Astrocyte (in vitro differentiated cells and primary cell): Measurements from ENCODE around the gene ALDH3A2. TPM values are rescaled to one million over a fixed set of nuclear protein-coding genes. Genes with fewer than 3 reads are reported as not detected.

Experiments used
- DNase-seq: peaks from one replicate; pipeline ENCODE4 v3.0.0-alpha.2; 2010; ENCODE audit warnings: low read depth
- FAIRE-seq: peaks from 2 replicates; lab custom pipeline; 2011; peaks lifted over from hg19 to GRCh38; lab: Jason Lieb, UNC
- H2AFZ ChIP-seq: 2 replicates; pipeline ENCODE4 v1.6.0; 2012; ENCODE audit warnings: low read depth, low read length, inconsistent platforms
- H3K27ac ChIP-seq: 2 replicates; pipeline ENCODE4 v1.5.1; 2011; ENCODE audit warnings: low read depth, low read length, inconsistent platforms
- H3K27me3 ChIP-seq: 2 replicates; pipeline ENCODE4 v1.6.0; 2011; ENCODE audit warnings: low read length, inconsistent platforms; ENCODE audit not compliant: insufficient read depth
- H3K36me3 ChIP-seq: 2 replicates; pipeline ENCODE4 v1.5.1; 2011; ENCODE audit warnings: low read length, inconsistent platforms; ENCODE audit not compliant: insufficient read depth
- H3K4me1 ChIP-seq: 2 replicates; pipeline ENCODE4 v1.5.1; 2011; ENCODE audit warnings: low read length, inconsistent platforms; ENCODE audit not compliant: insufficient read depth
- H3K4me2 ChIP-seq: 2 replicates; pipeline ENCODE4 v1.6.0; 2012; ENCODE audit warnings: low read length, inconsistent platforms
- H3K4me3 ChIP-seq: 2 replicates; pipeline ENCODE4 v1.5.1; 2011; ENCODE audit warnings: low read depth, mild to moderate bottlenecking, low read length, inconsistent platforms; ENCODE audit not compliant: insufficient read depth
- H3K79me2 ChIP-seq: 2 replicates; pipeline ENCODE4 v1.6.0; 2012; ENCODE audit warnings: mild to moderate bottlenecking, low read length, inconsistent platforms; ENCODE audit not compliant: insufficient read depth
- H3K9ac ChIP-seq: 2 replicates; pipeline ENCODE4 v1.6.0; 2012; ENCODE audit warnings: mild to moderate bottlenecking, low read length, inconsistent platforms
- H3K9me3 ChIP-seq: 2 replicates; pipeline ENCODE4 v1.5.1; 2012; ENCODE audit warnings: low read depth, mild to moderate bottlenecking, low read length, inconsistent platforms; ENCODE audit not compliant: insufficient read depth
- H4K20me1 ChIP-seq: 2 replicates; pipeline ENCODE4 v1.6.0; 2012; ENCODE audit warnings: low read length, inconsistent platforms; ENCODE audit not compliant: insufficient read depth
- H3K27ac Mint-ChIP-seq: one replicate; pipeline ENCODE4 v1.8.0; 2021; ENCODE audit warnings: mild to moderate bottlenecking, mixed read lengths; ENCODE audit not compliant: unreplicated experiment
- H3K27me3 Mint-ChIP-seq: one replicate; pipeline ENCODE4 v1.8.0; 2021; ENCODE audit warnings: low read depth, mixed read lengths; ENCODE audit not compliant: unreplicated experiment
- H3K36me3 Mint-ChIP-seq: one replicate; pipeline ENCODE4 v1.8.0; 2021; ENCODE audit warnings: low read depth, mixed read lengths; ENCODE audit not compliant: unreplicated experiment
- H3K4me1 Mint-ChIP-seq: one replicate; pipeline ENCODE4 v1.8.0; 2021; ENCODE audit warnings: low read depth, mixed read lengths; ENCODE audit not compliant: unreplicated experiment
- H3K4me3 Mint-ChIP-seq: one replicate; pipeline ENCODE4 v1.8.0; 2021; ENCODE audit warnings: mild to moderate bottlenecking, moderate library complexity, mixed read lengths; ENCODE audit not compliant: unreplicated experiment
- H3K9me3 Mint-ChIP-seq: one replicate; pipeline ENCODE4 v1.8.0; 2021; ENCODE audit warnings: mild to moderate bottlenecking, mixed read lengths; ENCODE audit not compliant: unreplicated experiment
- EZH2 ChIP-seq: IDR thresholded peaks from 2 replicates; pipeline ENCODE4 v1.6.1; 2012; ENCODE audit warnings: mild to moderate bottlenecking, low read length, inconsistent platforms; ENCODE audit not compliant: insufficient read depth
- total RNA-seq: library from RNA; stranded (reverse); gene quantifications from 2 replicates; pipeline ENCODE4 v1.2.1, GENCODE V29; 2021
- TF ChIP-seq, protein P1 (sequence below): IDR thresholded peaks from 2 replicates; pipeline ENCODE4 v1.5.1; 2011; ENCODE audit warnings: low read depth, mild to moderate bottlenecking, inconsistent platforms, low read length, moderate library complexity; ENCODE audit not compliant: insufficient read depth

The ALDH3A2 gene
- total RNA-seq, 1 donor from 2014 or later = 13.8 TPM

DNA sequence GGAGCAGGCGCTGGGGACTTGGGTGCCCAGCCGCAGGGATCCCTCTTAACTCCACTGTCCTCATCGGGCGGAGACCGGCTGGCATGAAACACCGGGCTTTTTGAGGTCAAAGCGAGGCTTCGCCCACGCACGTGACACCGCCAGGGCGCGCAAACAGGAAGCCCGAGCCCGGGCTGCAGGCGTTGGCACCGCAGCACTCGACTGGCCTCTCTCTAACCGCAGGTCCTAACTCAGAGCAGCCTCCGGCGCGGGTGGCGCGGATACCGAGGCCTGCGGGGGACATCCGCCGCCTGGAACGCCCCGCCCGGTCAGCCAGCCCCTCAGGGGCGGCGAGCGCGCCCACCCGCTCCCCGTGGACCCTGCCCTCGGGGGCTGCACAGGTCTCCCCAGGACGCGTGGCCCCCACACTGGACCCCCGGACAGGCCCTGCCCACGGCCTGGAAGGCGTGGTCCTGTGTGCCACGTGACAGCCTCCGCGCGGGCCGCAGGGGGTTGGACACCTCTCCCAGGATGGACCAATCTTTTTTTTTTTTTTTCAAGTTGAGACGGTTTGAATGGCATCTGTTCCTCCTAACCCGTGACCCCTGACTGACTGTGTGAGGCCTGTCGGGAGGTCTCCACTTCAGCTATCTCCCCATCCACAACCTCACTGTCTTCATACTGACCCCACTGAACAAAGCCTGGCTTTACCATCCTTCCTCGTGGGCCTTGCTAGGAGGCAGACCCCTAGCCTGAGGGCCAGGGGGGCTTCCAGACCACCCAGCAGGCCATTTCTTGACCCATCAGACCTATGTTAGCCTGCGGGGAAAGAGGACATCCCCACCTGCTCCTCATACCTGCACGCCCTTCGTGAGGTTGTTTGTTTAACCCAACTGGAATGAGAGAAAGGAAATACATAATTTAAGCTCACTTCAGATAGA is 76.2 kb downstream of the ALDH3A2 start:
- Mint-ChIP-seq H3K27me3 (peaks cover 20% of the 10 kb centered on the region), H3K9me3 (no peaks in the 10 kb centered on the region), H3K4me1 (peaks cover 3% of the 10 kb centered on the region), H3K4me3 (no peak overlapping the region), H3K36me3 (no peaks in the 10 kb centered on the region), H3K27ac (no peak overlapping the region)
- no peaks in the 10 kb centered on the region for H3K79me2 ChIP-seq
- peak overlapping the region; percentile 63 for H3K4me2 ChIP-seq
- H3K27me3 ChIP-seq = peaks cover 4% of the 10 kb centered on the region
- TF ChIP-seq, protein P1, sequence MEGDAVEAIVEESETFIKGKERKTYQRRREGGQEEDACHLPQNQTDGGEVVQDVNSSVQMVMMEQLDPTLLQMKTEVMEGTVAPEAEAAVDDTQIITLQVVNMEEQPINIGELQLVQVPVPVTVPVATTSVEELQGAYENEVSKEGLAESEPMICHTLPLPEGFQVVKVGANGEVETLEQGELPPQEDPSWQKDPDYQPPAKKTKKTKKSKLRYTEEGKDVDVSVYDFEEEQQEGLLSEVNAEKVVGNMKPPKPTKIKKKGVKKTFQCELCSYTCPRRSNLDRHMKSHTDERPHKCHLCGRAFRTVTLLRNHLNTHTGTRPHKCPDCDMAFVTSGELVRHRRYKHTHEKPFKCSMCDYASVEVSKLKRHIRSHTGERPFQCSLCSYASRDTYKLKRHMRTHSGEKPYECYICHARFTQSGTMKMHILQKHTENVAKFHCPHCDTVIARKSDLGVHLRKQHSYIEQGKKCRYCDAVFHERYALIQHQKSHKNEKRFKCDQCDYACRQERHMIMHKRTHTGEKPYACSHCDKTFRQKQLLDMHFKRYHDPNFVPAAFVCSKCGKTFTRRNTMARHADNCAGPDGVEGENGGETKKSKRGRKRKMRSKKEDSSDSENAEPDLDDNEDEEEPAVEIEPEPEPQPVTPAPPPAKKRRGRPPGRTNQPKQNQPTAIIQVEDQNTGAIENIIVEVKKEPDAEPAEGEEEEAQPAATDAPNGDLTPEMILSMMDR = no peak
- TF ChIP-seq EZH2 = no peak
- no peak overlapping the region for H3K9ac ChIP-seq
- no peaks in the 10 kb centered on the region for H4K20me1 ChIP-seq
- no peak overlapping the region for H3K4me3 ChIP-seq
- H3K36me3 ChIP-seq = no peaks in the 10 kb centered on the region
- peak overlapping the region; percentile 41 for H2AFZ ChIP-seq
- FAIRE-seq (no peak), DNase-seq (no peak)
- H3K9me3 ChIP-seq = no peaks in the 10 kb centered on the region
- no peak overlapping the region for H3K27ac ChIP-seq
- H3K4me1 ChIP-seq = no peaks in the 10 kb centered on the region

DNA sequence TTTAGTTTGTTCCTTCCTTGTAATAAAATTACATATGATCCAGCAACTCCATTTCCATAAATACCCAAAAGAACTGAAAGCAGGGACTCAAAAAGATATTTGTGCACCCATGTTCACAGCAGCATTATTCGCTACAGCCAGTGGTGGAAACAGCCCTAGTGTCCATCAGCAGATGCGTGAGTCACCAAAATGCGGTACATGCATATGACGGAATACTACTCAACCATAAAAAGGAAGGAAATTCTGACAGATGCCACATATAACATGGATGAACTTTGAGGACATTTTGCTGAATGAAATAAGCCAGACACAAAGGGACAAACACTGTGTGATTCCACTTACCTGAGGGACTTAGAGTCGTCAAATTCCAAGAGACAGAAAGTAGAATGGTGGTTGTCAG is 76.9 kb downstream of the ALDH3A2 start:
- Mint-ChIP-seq H3K4me1 (peaks cover 3% of the 10 kb centered on the region), H3K27me3 (peaks cover 17% of the 10 kb centered on the region), H3K9me3 (no peaks in the 10 kb centered on the region), H3K36me3 (no peaks in the 10 kb centered on the region), H3K27ac (no peak overlapping the region), H3K4me3 (no peak overlapping the region)
- Histone ChIP-seq H3K4me1 (no peaks in the 10 kb centered on the region), H3K79me2 (no peaks in the 10 kb centered on the region), H2AFZ (no peak overlapping the region), H4K20me1 (no peaks in the 10 kb centered on the region), H3K27me3 (peaks cover 4% of the 10 kb centered on the region), H3K27ac (no peak overlapping the region), H3K9me3 (no peaks in the 10 kb centered on the region), H3K36me3 (no peaks in the 10 kb centered on the region), H3K4me2 (no peak overlapping the region), H3K9ac (no peak overlapping the region), H3K4me3 (no peak overlapping the region)
- TF ChIP-seq, protein P1 = no peak
- no peak for TF ChIP-seq EZH2
- FAIRE-seq (no peak), DNase-seq (no peak)
